ENCODE data around the gene MEGF8. TPM values are rescaled to one million over a fixed set of nuclear protein-coding genes. Genes with fewer than 3 reads are reported as not detected.
A peak's percentile ranks its signal among the peaks of the same experiment; 100 is the strongest.

The MEGF8 gene
- total RNA-seq, 1 donor from 2014 or later, result 15.1 TPM

- H3K9me3 Mint-ChIP-seq, result no peaks in the 10 kb centered on the region
- no peak for DNase-seq
- H3K4me3 Mint-ChIP-seq, result no peak overlapping the region
- CTCF ChIA-PET, result no interaction called here
- peaks cover 2% of the 10 kb centered on the region for H3K4me1 Mint-ChIP-seq
- POLR2A ChIA-PET, result no interaction called here
- H3K27me3 Mint-ChIP-seq, result no peaks in the 10 kb centered on the region
- peaks cover 24% of the 10 kb centered on the region for H3K36me3 Mint-ChIP-seq (ENCODE audit: low read depth)
- no peak overlapping the region for H3K27ac Mint-ChIP-seq
- intact Hi-C loops (cut with micrococcal nuclease), result no loop called here
- no peak for TF ChIP-seq CTCF (IDR thresholded peaks at IDR 0.05)
- ATAC-seq (ENCODE audit: low read depth), result no peak
Observed at GRCh38 chr19:42350417-42350816, 25.0 kb downstream of the MEGF8 start.

DNA sequence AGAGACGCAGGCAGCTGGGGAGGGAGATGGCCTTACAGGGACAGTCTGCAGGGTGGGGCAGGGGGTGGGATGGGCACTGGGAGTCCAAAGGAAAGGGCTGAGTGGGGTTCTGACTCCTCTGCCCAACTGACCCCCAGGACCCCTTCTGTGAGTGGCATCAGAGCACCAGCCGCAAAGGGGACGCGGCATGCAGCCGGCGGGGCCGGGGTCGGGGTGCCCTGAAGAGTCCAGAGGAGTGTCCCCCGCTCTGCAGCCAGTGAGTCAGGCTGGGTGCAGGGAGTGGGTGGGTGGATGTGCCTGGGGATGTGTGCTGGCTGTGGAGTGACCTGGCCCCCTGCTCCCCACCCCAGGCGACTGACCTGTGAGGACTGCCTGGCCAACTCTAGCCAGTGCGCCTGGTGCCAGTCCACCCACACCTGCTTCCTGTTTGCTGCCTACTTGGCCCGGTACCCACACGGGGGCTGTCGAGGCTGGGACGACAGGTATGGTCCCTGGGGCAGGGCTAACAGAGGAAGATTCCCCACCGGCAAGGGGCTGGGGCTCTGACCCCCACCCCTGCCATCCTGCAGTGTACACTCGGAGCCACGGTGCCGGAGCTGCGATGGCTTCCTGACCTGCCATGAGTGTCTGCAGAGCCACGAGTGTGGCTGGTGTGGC lies 25.8 kb downstream of the MEGF8 start:
- ATAC-seq (ENCODE audit: low read depth) (no peak), DNase-seq (no peak)
- H3K36me3 Mint-ChIP-seq (ENCODE audit: low read depth), result peaks cover 21% of the 10 kb centered on the region
- H3K4me1 Mint-ChIP-seq, result peaks cover 2% of the 10 kb centered on the region
- no peaks in the 10 kb centered on the region for H3K9me3 Mint-ChIP-seq
- ChIA-PET POLR2A (no interaction called here), CTCF (no interaction called here)
- intact Hi-C loops (cut with micrococcal nuclease), result no loop called here
- H3K27me3 Mint-ChIP-seq, result no peaks in the 10 kb centered on the region
- TF ChIP-seq CTCF (IDR thresholded peaks at IDR 0.05), result no peak
- no peak overlapping the region for H3K4me3 Mint-ChIP-seq
- no peak overlapping the region for H3K27ac Mint-ChIP-seq

- H3K4me3 Mint-ChIP-seq, result no peak overlapping the region
- ChIA-PET POLR2A (interaction anchor here (0.6 kb wide), 1 partner anchor 26 kb away, joined by 3 read pairs; no protein-coding TSS in a partner anchor), CTCF (no interaction called here)
- DNase-seq (no peak), ATAC-seq (ENCODE audit: low read depth) (peak; percentile 62)
- H3K27me3 Mint-ChIP-seq, result no peaks in the 10 kb centered on the region
- peaks cover 21% of the 10 kb centered on the region for H3K36me3 Mint-ChIP-seq (ENCODE audit: low read depth)
- H3K9me3 Mint-ChIP-seq, result no peaks in the 10 kb centered on the region
- no peak overlapping the region for H3K27ac Mint-ChIP-seq
- TF ChIP-seq CTCF (IDR thresholded peaks at IDR 0.05), result no peak
- peaks cover 2% of the 10 kb centered on the region for H3K4me1 Mint-ChIP-seq
- intact Hi-C loops (cut with micrococcal nuclease), result no loop called here
Observed at GRCh38 chr19:42352301-42353259, 27.1 kb downstream of the MEGF8 start.

GRCh38 chr19:42353341-42354015 lies 28.0 kb downstream of the MEGF8 start:
- no peak overlapping the region for H3K27ac Mint-ChIP-seq
- peaks cover 21% of the 10 kb centered on the region for H3K36me3 Mint-ChIP-seq (ENCODE audit: low read depth)
- H3K9me3 Mint-ChIP-seq, result no peaks in the 10 kb centered on the region
- no peaks in the 10 kb centered on the region for H3K27me3 Mint-ChIP-seq
- ChIA-PET POLR2A (no interaction called here), CTCF (no interaction called here)
- H3K4me1 Mint-ChIP-seq, result peaks cover 2% of the 10 kb centered on the region
- intact Hi-C loops (cut with micrococcal nuclease), result no loop called here
- no peak for TF ChIP-seq CTCF (IDR thresholded peaks at IDR 0.05)
- DNase-seq (no peak), ATAC-seq (ENCODE audit: low read depth) (no peak)
- no peak overlapping the region for H3K4me3 Mint-ChIP-seq

GRCh38 chr19:42355896-42356295 lies 30.5 kb downstream of the MEGF8 start:
- no peak for TF ChIP-seq CTCF (IDR thresholded peaks at IDR 0.05)
- Mint-ChIP-seq H3K4me1 (peaks cover 2% of the 10 kb centered on the region), H3K36me3 (ENCODE audit: low read depth) (peaks cover 26% of the 10 kb centered on the region), H3K27me3 (no peaks in the 10 kb centered on the region), H3K9me3 (no peaks in the 10 kb centered on the region), H3K4me3 (no peak overlapping the region), H3K27ac (no peak overlapping the region)
- POLR2A ChIA-PET, result no interaction called here
- DNase-seq (no peak), ATAC-seq (ENCODE audit: low read depth) (no peak)
- CTCF ChIA-PET, result no interaction called here
- intact Hi-C loops (cut with micrococcal nuclease), result no loop called here
